GM12878 (cell line): ENCODE data around the gene WDR53. TPM values are rescaled to one million over a fixed set of nuclear protein-coding genes. Genes with fewer than 3 reads are reported as not detected.

ENCODE experiments used
- ATAC-seq: fragments of 200-7000 bp; cut with Tn5 transposase; 3 replicates; pipeline ENCODE4 v1.9.1; 2020; ENCODE audit warnings: mild to moderate bottlenecking, moderate library complexity
- BruUV-seq: library from RNA; stranded (reverse); fragments of 400-500 nt; replicated peaks from 2 replicates; lab custom pipeline; 2021; lab: Mats Ljungman, UMichigan
- CTCF ChIA-PET: fragments of 300-600 bp; sonication (Branson Sonifier 250); formaldehyde crosslinking; extraction: SDS; loops from one replicate; lab custom pipeline; 2021; ENCODE audit warnings: inconsistent platforms; lab: Yijun Ruan, JAX
- POLR2A ChIA-PET: fragments of 350-600 bp; formaldehyde crosslinking; extraction: SDS; loops from one replicate; lab custom pipeline; 2021; ENCODE audit warnings: inconsistent platforms; lab: Charles Lee
- RAD21 ChIA-PET: fragments of 300-600 bp; sonication (Branson Sonifier 250); formaldehyde crosslinking; loops from one replicate; lab custom pipeline; 2023; ENCODE audit warnings: antibody characterized with exemption; ENCODE audit not compliant: unreplicated experiment; lab: Charles Lee
- SMC1A ChIA-PET: fragments of 300-600 bp; sonication (Branson Sonifier 250); formaldehyde crosslinking; loops from one replicate; lab custom pipeline; 2023; ENCODE audit not compliant: unreplicated experiment, uncharacterized antibody; lab: Charles Lee
- DNase-seq: peaks from one replicate; pipeline ENCODE4 v3.0.0-alpha.2; 2011; ENCODE audit warnings: low read depth, low spot score
- FAIRE-seq: peaks from 3 replicates; lab custom pipeline; 2011; peaks lifted over from hg19 to GRCh38; lab: Jason Lieb, UNC
- H2AFZ ChIP-seq: 2 replicates; pipeline ENCODE4 v1.6.0; 2011; ENCODE audit warnings: low read depth, low read length, control low read depth; ENCODE audit not compliant: control insufficient read depth
- H3K27ac ChIP-seq: 2 replicates; pipeline ENCODE4 v1.5.1; 2011; ENCODE audit warnings: control low read depth; ENCODE audit not compliant: control insufficient read depth, insufficient read depth
- H3K27me3 ChIP-seq, 2 experiments: replicated peaks in 1 of 2; 2 replicates each; pipeline versions ENCODE4 v1.6.0 to v1.6.1; 2011; ENCODE audit warnings: low read length in 1 of 2; ENCODE audit not compliant: control insufficient read depth in 2 of 2, insufficient read depth in 2 of 2
- H3K36me3 ChIP-seq, 2 experiments: 2 replicates each; pipeline ENCODE4 v1.5.1; 2011; ENCODE audit warnings: low read length in 1 of 2; ENCODE audit not compliant: control insufficient read depth in 2 of 2, insufficient read depth in 2 of 2
- H3K4me1 ChIP-seq: 2 replicates; pipeline ENCODE4 v1.6.1; 2011; ENCODE audit warnings: mild to moderate bottlenecking, low read length, moderate library complexity, mixed read lengths; ENCODE audit not compliant: control insufficient read depth, insufficient read depth
- H3K4me2 ChIP-seq: 2 replicates; pipeline ENCODE4 v1.6.0; 2011; ENCODE audit warnings: control low read depth; ENCODE audit not compliant: control insufficient read depth, insufficient read depth
- H3K4me3 ChIP-seq: fragments of 200-600 bp; sonication (generic); 2 replicates; pipeline ENCODE4 v1.5.1; 2016
- H3K79me2 ChIP-seq: 2 replicates; pipeline ENCODE4 v1.6.0; 2011; ENCODE audit warnings: low read length; ENCODE audit not compliant: control insufficient read depth, insufficient read depth
- H3K9ac ChIP-seq: 2 replicates; pipeline ENCODE4 v1.8.0; 2011; ENCODE audit warnings: low read length, control low read depth, mixed read lengths; ENCODE audit not compliant: control insufficient read depth, insufficient read depth
- H3K9me3 ChIP-seq: replicated peaks from 3 replicates; pipeline ENCODE4 v1.5.1; 2011; ENCODE audit warnings: mild to moderate bottlenecking, low read length; ENCODE audit not compliant: control insufficient read depth, insufficient read depth
- H4K20me1 ChIP-seq: 2 replicates; pipeline ENCODE4 v1.6.0; 2011; ENCODE audit not compliant: control insufficient read depth, insufficient read depth
- BRCA1 ChIP-seq: IDR thresholded peaks from 2 replicates; pipeline ENCODE4 v1.6.1; 2011; ENCODE audit warnings: low read depth, low read length, improper control_type of control experiment
- MAX ChIP-seq: IDR thresholded peaks from 2 replicates; pipeline ENCODE4 v1.6.1; 2012; ENCODE audit warnings: low read depth, low read length, improper control_type of control experiment
- NFYB ChIP-seq: IDR thresholded peaks from 2 replicates; pipeline ENCODE4 v1.6.1; 2011; ENCODE audit warnings: low read depth, mild to moderate bottlenecking, low read length, improper control_type of control experiment, moderate library complexity; ENCODE audit not compliant: insufficient read depth
- RCOR1 ChIP-seq: conservative IDR thresholded peaks from 2 replicates; pipeline ENCODE4 v1.6.1; 2012; ENCODE audit warnings: low read depth, low read length, improper control_type of control experiment
- WGBS: methylation state at CpG from one replicate; pipeline ENCODE4 v1.1.6; 2016; ENCODE audit warnings: low lambda C conversion rate; ENCODE audit not compliant: insufficient replicate concordance, insufficient coverage; ENCODE audit errors: missing lambda C conversion rate; 5-methylcytosine and 5-hydroxymethylcytosine counted together
- in situ Hi-C: fragments of 300-500 bp; cut with MboI; formaldehyde crosslinking; loops from 9 replicates; pipeline ENCODE4 v1.14.3; 2018; ENCODE audit warnings: mixed read lengths
- intact Hi-C: fragments of 100-400 bp; cut with micrococcal nuclease; formaldehyde crosslinking; loops from one replicate; pipeline ENCODE4 v1.14.2; 2022; ENCODE audit not compliant: unreplicated experiment
- polyA plus RNA-seq, 11 experiments: library from polyadenylated mRNA; depleted of rRNA in 4 of 11; unstranded in 6 of 11; stranded (reverse) in 5 of 11; fragments of >200 nt; fragmentation: Nextera tagmentation in 4 of 11; fragmentation: Illumina TruSeq in 1 of 11; extraction: Ambion mirVana in 4 of 11; extraction: Trizol in 1 of 11; gene quantifications; 1 replicate in 1 of 11; 2 replicates in 10 of 11; pipeline versions ENCODE4 v1.2.1 to v1.2.3, GENCODE V29; 2011 to 2016; ENCODE audit warnings: inconsistent platforms in 2 of 11, missing spikeins in 2 of 11, low read depth in 1 of 11
- total RNA-seq, 4 experiments: library from RNA; depleted of rRNA in 3 of 4; stranded (reverse); fragments of >200 nt in 3 of 4; fragmentation: Illumina TruSeq in 1 of 4; extraction: Trizol in 1 of 4; gene quantifications; 2 replicates each; pipeline versions ENCODE4 v1.2.1 to v1.2.3, GENCODE V29; 2013 to 2021

The WDR53 gene
- total and polyA plus RNA-seq, 10 of the 15 experiments (the other 5 are each of a cell fraction or from before 2014, with no cell fraction given): 7.7 to 20.3 (median 15.7) TPM

- Histone ChIP-seq H3K4me3 (no peak overlapping the region), H3K27me3 (no peaks in the 10 kb centered on the region), H3K9me3 (no peaks in the 10 kb centered on the region; the same call in 2 of the 3 replicates), H2AFZ (peak overlapping the region; percentile 82), H4K20me1 (no peaks in the 10 kb centered on the region), H3K36me3 (no peaks in the 10 kb centered on the region), H3K27ac (peak overlapping the region; percentile 30; the same call in 1 of the 2 replicates), H3K9ac (no peak overlapping the region), H3K4me2 (peak overlapping the region; percentile 61; the same call in 1 of the 2 replicates), H3K4me1 (peaks cover 4% of the 10 kb centered on the region; the same call in 1 of the 2 replicates), H3K79me2 (no peaks in the 10 kb centered on the region)
- ChIA-PET RAD21 (interaction anchor here (0.7 to 4.4 kb wide), 27 partner anchors 8 to 360 kb away, joined by 3 to 50 read pairs (median 5); partner anchors contain the start of genes CEP19, NCBP2, NRROS and PIGX), CTCF (interaction anchor here (0.6 to 10.6 kb wide), 39 partner anchors 10 to 577 kb away, joined by 3 to 144 read pairs (median 4); partner anchors contain the start of genes CEP19, FBXO45, NRROS and PAK2), SMC1A (interaction anchor here (0.8 to 4.6 kb wide), 26 partner anchors 9 to 361 kb away, joined by 3 to 72 read pairs (median 4); partner anchors contain the start of genes CEP19, NRROS and PIGX), POLR2A (interaction anchor here (0.6 to 2.5 kb wide), 5 partner anchors 46 to 130 kb away, joined by 3 to 10 read pairs (median 3); partner anchors contain the start of gene PAK2)
- DNase-seq: no peak
- intact Hi-C loops (loop anchor here (1.0 to 5.0 kb wide), 4 partner anchors 23 to 359 kb away; no protein-coding TSS in a partner anchor), in situ Hi-C loops (loop anchor here (5.0 kb wide), 1 partner anchor 77 kb away; no protein-coding TSS in a partner anchor)
- BruUV-seq: no TSS peak
- 76% methylated on average over 5 of the region's 6 CpGs for WGBS
- TF ChIP-seq BRCA1 (no peak), MAX (no peak), NFYB (no peak), RCOR1 (0 out of 2 replicates have a peak, but pooled peaks have one; percentile 49)
- FAIRE-seq: peak; percentile 27
- peak; percentile 40 for ATAC-seq
These were observed 41.6 kb upstream of the WDR53 start for GRCh38 chr3:196609805-196610515.
